Heart right ventricle (tissue), 16 donors: ENCODE results near the gene GRM2. TPM values are rescaled to one million over a fixed set of nuclear protein-coding genes. Genes with fewer than 3 reads are reported as not detected.

ENCODE experiments used
- ATAC-seq, 8 donors: fragments of 200-7000 bp; cut with Tn5 transposase; one replicate each; pipeline ENCODE4 v1.9.1; 2020; ENCODE audit warnings: mild to moderate bottlenecking in 8 of 8, moderate library complexity in 8 of 8, moderate number of reproducible peaks in 1 of 8
- DNase-seq, 2 donors: peaks; one replicate each; pipeline ENCODE4 v3.0.0-alpha.2; 2020
- H3K27ac ChIP-seq, 10 donors: fragments of 200-600 bp; sonication (generic) in 2 of 10; one replicate each; pipeline versions ENCODE4 v1.5.0 to v1.8.0; 2020 to 2022; ENCODE audit warnings: mild to moderate bottlenecking in 3 of 10
- H3K27me3 ChIP-seq, 7 donors: fragments of 200-600 bp; one replicate each; pipeline ENCODE4 v1.8.0; 2021 to 2022; ENCODE audit warnings: mild to moderate bottlenecking in 2 of 7
- H3K36me3 ChIP-seq, 9 donors: fragments of 200-600 bp; sonication (generic) in 1 of 9; one replicate each; pipeline versions ENCODE4 v1.5.0 to v1.8.0; 2020 to 2022; ENCODE audit warnings: mild to moderate bottlenecking in 2 of 9
- H3K4me1 ChIP-seq, 9 donors: fragments of 200-600 bp; sonication (generic) in 1 of 9; one replicate each; pipeline versions ENCODE4 v1.5.0 to v1.8.0; 2020 to 2022; ENCODE audit warnings: mild to moderate bottlenecking in 4 of 9
- H3K4me3 ChIP-seq, 10 donors: fragments of 200-600 bp; sonication (generic) in 2 of 10; one replicate each; pipeline versions ENCODE4 v1.5.0 to v1.8.0; 2020 to 2022; ENCODE audit warnings: mild to moderate bottlenecking in 7 of 10, moderate library complexity in 2 of 10
- H3K9me3 ChIP-seq, 11 donors: fragments of 200-600 bp in 10 of 11; sonication (generic) in 2 of 11; one replicate each; pipeline versions ENCODE4 v1.5.0 to v1.8.0; 2013 to 2022; ENCODE audit warnings: mild to moderate bottlenecking in 2 of 11, control low read depth in 1 of 11, moderate library complexity in 1 of 11
- WGBS, 2 donors: extraction: QIAGEN DNeasy Blood & Tissue Kit; methylation state at CpG; one replicate each; pipeline ENCODE4 v1.1.7; 2013; ENCODE audit warnings: inconsistent platforms in 1 of 2; 5-methylcytosine and 5-hydroxymethylcytosine counted together
- intact Hi-C, 10 donors: fragments of 100-400 bp; cut with DNase I; formaldehyde crosslinking; loops; one replicate each; pipeline versions ENCODE4 v1.11.1 to v1.14.2; 2022
- polyA plus RNA-seq, 2 donors: library from polyadenylated mRNA; stranded (reverse); fragments of 200-250 nt; gene quantifications; one replicate each; pipeline ENCODE4 v1.2.3, GENCODE V29; 2013
- total RNA-seq, 10 donors: library from RNA; stranded (reverse); fragmentation: NEBNext Ultra II Directional in 3 of 10; extraction: Animal tissue kit (Norgen Biotek cat#: 25700) in 3 of 10; gene quantifications; one replicate each; pipeline versions ENCODE4 v1.2.1 to v1.2.4, GENCODE V29; 2021 to 2023
- TF ChIP-seq, protein P1 (sequence below), 9 donors: fragments of 200-600 bp; sonication (generic) in 2 of 9; IDR thresholded peaks; one replicate each; pipeline versions ENCODE4 v1.5.0 to v1.8.0; 2021 to 2022; ENCODE audit warnings: antibody characterized with exemption in 9 of 9, mild to moderate bottlenecking in 5 of 9, moderate library complexity in 1 of 9
- donor health status: Arrhythmogenic right ventricular cardiomyopathy.
- donor health status: ischemic (EF 13 %, LVEDD 7.1; RV severe dilation, severe dysfunction).
- donor health status: healthy with polysubstance abuse.
- donor health status: DM: no; HTN: yes; CAD: no.
- donor health status: DM: no; HTN: no; CAD: no.
- donor health status: ischemic (EF 25% LVEDD 6.9; RV normal size, moderate dysfunction).
- donor health status: ischemic (EF 25% LVEDD 5.7; RV mildly dilated, moderate dysfunction).
- donor health status: healthy.
- donor health status: DM: yes; HTN: yes; CAD: no.
- donor health status: Ischemic cardiomyopathy.
- donor health status: ischemic (EF 35%, LVEDD 5.7; RV mildly dilated, moderate dysfunction).
- donor health status: nonischemic (EF 11% LVEDD 7.7; RV severe dilation, severe dysfunction).
- donor health status: DM: yes; HTN: yes; CAD: no.
- donor health status: PGD.
- donor health status: ischemic (EF 29% LVEDD 5.4; RV normal size, mild dysfunction).
- donor health status: nonischemic (EF 23%, LVEDD 6.1; RV moderate dilation, normal function).

The GRM2 gene
- total and polyA plus RNA-seq, 12 donors = 0.04 to 0.66 (median 0.37) TPM; not detected in 1

DNA sequence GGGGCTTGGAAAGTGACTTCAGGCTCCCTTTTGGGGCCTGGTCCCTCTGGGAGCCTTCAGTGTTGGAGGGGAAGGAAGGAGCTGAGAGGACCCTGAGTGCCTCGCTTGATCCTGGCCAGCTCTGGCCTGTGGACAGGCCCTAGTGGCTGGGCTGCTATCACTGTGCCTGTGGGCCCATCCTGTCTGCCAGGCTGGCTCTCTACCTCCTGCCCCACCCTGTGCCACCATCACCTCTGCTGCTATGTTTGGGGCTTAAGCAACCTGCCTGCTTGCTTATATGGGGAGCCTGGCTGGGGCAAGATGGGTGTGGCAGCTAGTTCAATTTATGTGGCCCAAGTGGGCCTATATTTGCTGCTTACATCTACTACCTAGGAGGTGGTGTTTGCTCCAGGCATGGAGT lies 28.7 kb upstream of the GRM2 start:
- Histone ChIP-seq H3K9me3 (no peaks in the 10 kb centered on the region), H3K4me1 (peaks cover 22 to 92% (median 66%) of the 10 kb centered on the region in 9 donors), H3K27ac (peak overlapping the region in 3 of 10 donors; percentile 13 to 36 (median 20)), H3K36me3 (peaks cover 0 to 56% (median 8%) of the 10 kb centered on the region in 9 donors), H3K27me3 (no peaks in the 10 kb centered on the region), H3K4me3 (no peak overlapping the region)
- intact Hi-C loops = loop anchor here in 3 of 10 donors (10.0 kb wide), 1 partner anchor 283 kb away; the partner anchor contains the start of gene RBM15B (in 3 of the 3)
- 100% methylated on average over 1 of the region's 1 CpG for WGBS, 2 donors
- ATAC-seq (no peak), DNase-seq (no peak)
- TF ChIP-seq, protein P1, sequence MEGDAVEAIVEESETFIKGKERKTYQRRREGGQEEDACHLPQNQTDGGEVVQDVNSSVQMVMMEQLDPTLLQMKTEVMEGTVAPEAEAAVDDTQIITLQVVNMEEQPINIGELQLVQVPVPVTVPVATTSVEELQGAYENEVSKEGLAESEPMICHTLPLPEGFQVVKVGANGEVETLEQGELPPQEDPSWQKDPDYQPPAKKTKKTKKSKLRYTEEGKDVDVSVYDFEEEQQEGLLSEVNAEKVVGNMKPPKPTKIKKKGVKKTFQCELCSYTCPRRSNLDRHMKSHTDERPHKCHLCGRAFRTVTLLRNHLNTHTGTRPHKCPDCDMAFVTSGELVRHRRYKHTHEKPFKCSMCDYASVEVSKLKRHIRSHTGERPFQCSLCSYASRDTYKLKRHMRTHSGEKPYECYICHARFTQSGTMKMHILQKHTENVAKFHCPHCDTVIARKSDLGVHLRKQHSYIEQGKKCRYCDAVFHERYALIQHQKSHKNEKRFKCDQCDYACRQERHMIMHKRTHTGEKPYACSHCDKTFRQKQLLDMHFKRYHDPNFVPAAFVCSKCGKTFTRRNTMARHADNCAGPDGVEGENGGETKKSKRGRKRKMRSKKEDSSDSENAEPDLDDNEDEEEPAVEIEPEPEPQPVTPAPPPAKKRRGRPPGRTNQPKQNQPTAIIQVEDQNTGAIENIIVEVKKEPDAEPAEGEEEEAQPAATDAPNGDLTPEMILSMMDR (IDR thresholded peaks at IDR 0.05) = no peak

DNA sequence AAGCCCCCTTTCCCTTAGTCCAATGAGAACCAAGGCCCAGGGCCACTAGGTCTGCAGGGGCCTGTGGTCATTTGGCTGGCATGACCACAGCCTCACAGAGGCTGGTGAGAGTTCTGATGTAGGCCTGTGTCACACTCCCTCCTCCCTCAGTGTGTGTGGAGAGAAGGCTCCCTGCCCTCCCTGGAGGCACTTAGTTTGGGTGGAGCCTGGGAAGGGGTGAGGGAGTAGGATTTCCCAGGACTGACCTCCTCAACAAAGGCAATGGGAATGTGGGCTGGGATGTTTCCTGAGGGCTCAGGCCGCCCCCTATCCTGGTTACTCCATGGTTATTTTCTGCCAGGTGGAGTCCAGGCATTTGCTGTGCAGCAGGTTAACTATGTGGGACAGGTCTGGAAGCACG lies 28.2 kb upstream of the GRM2 start:
- no peak overlapping the region for H3K4me3 ChIP-seq
- peak overlapping the region in 5 of 10 donors; percentile 9 to 36 (median 20) for H3K27ac ChIP-seq
- peaks cover 0 to 56% (median 8%) of the 10 kb centered on the region in 9 donors for H3K36me3 ChIP-seq
- WGBS, 2 donors = 88 to 89% methylated on average over 2 of the region's 2 CpGs
- H3K27me3 ChIP-seq = no peaks in the 10 kb centered on the region
- DNase-seq (no peak), ATAC-seq (peak in 1 of 8 donors; percentile 7)
- intact Hi-C loops = loop anchor here in 3 of 10 donors (10.0 kb wide), 1 partner anchor 284 kb away; the partner anchor contains the start of gene RBM15B (in 3 of the 3)
- TF ChIP-seq, protein P1 (IDR thresholded peaks at IDR 0.05) = no peak
- H3K4me1 ChIP-seq = peaks cover 26 to 92% (median 66%) of the 10 kb centered on the region in 9 donors
- no peaks in the 10 kb centered on the region for H3K9me3 ChIP-seq

DNA sequence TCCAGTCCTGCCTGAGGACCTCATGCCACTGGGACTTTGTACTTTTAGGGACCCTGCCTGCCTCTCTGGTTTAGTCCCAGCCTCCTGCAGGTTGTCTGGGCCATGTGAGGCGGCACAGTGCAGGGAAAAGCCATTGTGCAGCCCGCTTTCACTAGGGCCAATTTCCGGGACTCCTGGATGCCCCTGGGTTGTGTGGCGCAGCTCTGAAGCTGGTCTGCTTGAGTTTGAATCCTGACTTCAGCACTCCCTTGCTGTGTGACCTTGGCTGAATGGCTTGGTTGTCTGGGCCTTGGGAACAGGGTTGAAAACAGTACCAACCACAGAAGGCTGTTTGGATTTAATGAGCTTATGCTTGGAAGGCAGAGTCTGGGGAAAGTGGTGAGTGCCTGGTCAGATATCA lies 27.6 kb upstream of the GRM2 start:
- Histone ChIP-seq H3K4me1 (peaks cover 32 to 93% (median 68%) of the 10 kb centered on the region in 9 donors), H3K36me3 (peaks cover 0 to 59% (median 11%) of the 10 kb centered on the region in 9 donors), H3K4me3 (no peak overlapping the region), H3K27ac (peak overlapping the region in 3 of 10 donors; percentile 22 to 50 (median 29)), H3K27me3 (no peaks in the 10 kb centered on the region), H3K9me3 (no peaks in the 10 kb centered on the region)
- ATAC-seq = no peak
- DNase-seq = no peak
- intact Hi-C loops = loop anchor here in 3 of 10 donors (10.0 kb wide), 1 partner anchor 285 kb away; the partner anchor contains the start of gene RBM15B (in 3 of the 3)
- WGBS, 2 donors = 96 to 97% methylated on average over 4 of the region's 4 CpGs
- TF ChIP-seq, protein P1 (IDR thresholded peaks at IDR 0.05) = no peak

DNA sequence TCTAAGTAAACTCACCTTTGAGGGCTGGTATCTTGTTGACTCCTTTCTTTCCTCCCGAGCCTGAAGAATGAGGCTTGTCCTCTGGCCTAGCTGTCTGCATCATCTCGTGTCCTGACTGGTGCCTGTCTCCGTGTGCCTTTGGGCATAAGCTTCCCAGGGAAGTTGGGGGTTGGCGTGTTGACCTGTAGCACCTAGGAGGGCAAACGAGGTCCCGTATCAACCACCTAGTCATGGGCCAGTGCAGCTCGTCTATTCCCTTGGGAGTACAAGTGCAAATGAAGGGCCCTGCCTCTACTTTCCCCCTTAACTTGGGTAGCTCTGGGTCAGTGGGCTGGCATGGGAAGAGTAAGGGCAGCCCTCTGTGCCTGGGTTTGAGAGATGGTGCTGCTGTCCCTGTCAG lies 27.1 kb upstream of the GRM2 start:
- 87 to 91% methylated on average over 7 of the region's 7 CpGs for WGBS, 2 donors
- ATAC-seq (no peak), DNase-seq (no peak)
- Histone ChIP-seq H3K4me3 (no peak overlapping the region), H3K9me3 (no peaks in the 10 kb centered on the region), H3K4me1 (peaks cover 34 to 93% (median 72%) of the 10 kb centered on the region in 9 donors), H3K27me3 (no peaks in the 10 kb centered on the region), H3K27ac (peak overlapping the region in 6 of 10 donors; percentile 50 to 94 (median 68)), H3K36me3 (peaks cover 0 to 59% (median 15%) of the 10 kb centered on the region in 9 donors)
- TF ChIP-seq, protein P1 (IDR thresholded peaks at IDR 0.05) = no peak
- intact Hi-C loops = loop anchor here in 9 of 10 donors (5.0 to 10.0 kb wide), 4 partner anchors 37 to 295 kb away; partner anchors contain the start of genes RBM15B (in 6 of the 9), DCAF1 (in 2 of the 9) and MANF (in 2 of the 9)
